HCT116 (cell line): ENCODE measurements around the gene TICAM2. TPM values are rescaled to one million over a fixed set of nuclear protein-coding genes. Genes with fewer than 3 reads are reported as not detected.

Source experiments
- ATAC-seq: fragments of 200-7000 bp; cut with Tn5 transposase; 2 replicates; pipeline ENCODE4 v1.9.1; 2020; ENCODE audit warnings: mild to moderate bottlenecking, moderate library complexity
- Bru-seq: library from RNA; stranded (reverse); fragments of 400-500 nt; gene quantifications from one replicate; lab custom pipeline; 2021; lab: Mats Ljungman, UMichigan
- BruChase-seq, 2 experiments: library from RNA; stranded (reverse); fragments of 400-500 nt; gene quantifications; one replicate each; lab custom pipeline; 2021; lab: Mats Ljungman, UMichigan
- BruUV-seq: library from RNA; stranded (reverse); fragments of 400-500 nt; replicated peaks from 2 replicates; lab custom pipeline; 2021; lab: Mats Ljungman, UMichigan
- CTCF ChIA-PET: fragments of 300-600 bp; sonication (Branson Sonifier 250); formaldehyde crosslinking; loops from one replicate; lab custom pipeline; 2021; ENCODE audit warnings: antibody characterized with exemption; lab: Charles Lee
- POLR2A ChIA-PET: fragments of 300-600, 350-600 bp; sonication (Branson Sonifier 250); formaldehyde crosslinking; loops from one replicate; lab custom pipeline; 2021; ENCODE audit warnings: antibody characterized with exemption; lab: Charles Lee
- RAD21 ChIA-PET, 2 experiments: fragments of 300-600 bp; sonication (Branson Sonifier 250); formaldehyde crosslinking; loops; one replicate each; lab custom pipeline; 2023; ENCODE audit warnings: low total read pairs in 2 of 2; ENCODE audit not compliant: uncharacterized antibody in 2 of 2, unreplicated experiment in 2 of 2, low non-redundant PET in 1 of 2; lab: Charles Lee
- DNase-seq: peaks from one replicate; pipeline ENCODE4 v3.0.0-alpha.2; 2010; ENCODE audit warnings: low read depth, low spot score
- H2AFZ ChIP-seq: fragments of 200-600 bp; shearing (Covaris generic), sonication (generic); 2 replicates; pipeline ENCODE4 v1.6.1; 2017; ENCODE audit warnings: low read depth, mixed run types, mixed read lengths, antibody characterized with exemption, low read length; ENCODE audit not compliant: poor library complexity, severe bottlenecking
- H3K27ac ChIP-seq: 2 replicates; pipeline ENCODE4 v1.5.1; 2012; ENCODE audit warnings: low read depth, low read length
- H3K27me3 ChIP-seq: fragments of 200-600 bp; sonication (generic); 2 replicates; pipeline ENCODE4 v1.6.1; 2016; ENCODE audit warnings: mixed run types, low read length, mixed read lengths; ENCODE audit not compliant: insufficient read depth
- H3K36me3 ChIP-seq, 2 experiments: fragments of 200-500 bp in 1 of 2; fragments of 200-600 bp in 1 of 2; sonication (Bioruptor generic) in 1 of 2; sonication (generic) in 1 of 2; 2 replicates each; pipeline versions ENCODE4 v1.5.1 to v1.6.1; 2014 to 2016; ENCODE audit warnings: low read length in 2 of 2, inconsistent platforms in 1 of 2, mixed read lengths in 1 of 2, mixed run types in 1 of 2; ENCODE audit not compliant: insufficient read depth in 2 of 2, control insufficient read depth in 1 of 2
- H3K4me1 ChIP-seq, 2 experiments: fragments of 200-600 bp in 1 of 2; sonication (generic) in 1 of 2; 2 replicates each; pipeline versions ENCODE4 v1.5.1 to v1.6.1; 2012 to 2017; ENCODE audit warnings: low read length in 2 of 2, inconsistent platforms in 1 of 2, mild to moderate bottlenecking in 1 of 2, mixed read lengths in 1 of 2, mixed run types in 1 of 2, moderate library complexity in 1 of 2; ENCODE audit not compliant: insufficient read depth in 2 of 2, control insufficient read depth in 1 of 2
- H3K4me2 ChIP-seq: fragments of 200-600 bp; sonication (generic); 2 replicates; pipeline ENCODE4 v1.6.1; 2017; ENCODE audit warnings: mixed run types, low read length, mixed read lengths
- H3K4me3 ChIP-seq, 2 experiments: fragments of 200-600 bp in 1 of 2; sonication (generic) in 1 of 2; replicated peaks in 1 of 2; 2 replicates each; pipeline ENCODE4 v1.5.1; 2011 to 2016; ENCODE audit warnings: low read length in 2 of 2, control low read depth in 1 of 2, low read depth in 1 of 2, mild to moderate bottlenecking in 1 of 2, mixed read lengths in 1 of 2, mixed run types in 1 of 2
- H3K79me2 ChIP-seq: fragments of 200-600 bp; sonication (generic); 2 replicates; pipeline ENCODE4 v1.6.1; 2017; ENCODE audit warnings: mild to moderate bottlenecking, mixed run types, low read length, moderate library complexity, mixed read lengths; ENCODE audit not compliant: insufficient read depth
- H3K9ac ChIP-seq: fragments of 200-600 bp; sonication (generic); 2 replicates; pipeline ENCODE4 v1.6.1; 2016; ENCODE audit warnings: low read length, mixed read lengths
- H3K9me2 ChIP-seq: fragments of 200-600 bp; sonication (generic), shearing (Covaris generic); 2 replicates; pipeline ENCODE4 v1.6.1; 2017; ENCODE audit warnings: mixed run types, mild to moderate bottlenecking, moderate library complexity; ENCODE audit not compliant: insufficient read depth
- H3K9me3 ChIP-seq, 2 experiments: fragments of 200-500 bp in 1 of 2; fragments of 200-600 bp in 1 of 2; sonication (Bioruptor generic) in 1 of 2; sonication (generic) in 1 of 2; 2 replicates each; pipeline ENCODE4 v1.6.1; 2014 to 2017; ENCODE audit warnings: low read length in 2 of 2, mixed read lengths in 2 of 2, inconsistent platforms in 1 of 2, low read depth in 1 of 2, mild to moderate bottlenecking in 1 of 2, mixed run types in 1 of 2, moderate library complexity in 1 of 2; ENCODE audit not compliant: control insufficient read depth in 1 of 2, insufficient read depth in 1 of 2
- H4K20me1 ChIP-seq: fragments of 200-600 bp; sonication (generic), shearing (Covaris generic); 2 replicates; pipeline ENCODE4 v1.6.1; 2017; ENCODE audit warnings: mixed run types, mild to moderate bottlenecking, moderate library complexity; ENCODE audit not compliant: insufficient read depth
- ELF1 ChIP-seq: IDR thresholded peaks from 2 replicates; pipeline ENCODE4 v1.6.1; 2012; ENCODE audit warnings: low read depth, borderline replicate concordance
- EZH2 ChIP-seq: fragments of 200-600 bp; sonication (generic); IDR thresholded peaks from 2 replicates; pipeline ENCODE4 v1.6.1; 2017; ENCODE audit warnings: antibody characterized with exemption, mixed run types
- MAX ChIP-seq: IDR thresholded peaks from 2 replicates; pipeline ENCODE4 v1.6.1; 2012
- POLR2AphosphoS5 ChIP-seq: IDR thresholded peaks from 2 replicates; pipeline ENCODE4 v1.6.1; 2011; ENCODE audit warnings: mild to moderate bottlenecking, low read depth, low read length, moderate library complexity
- intact Hi-C: fragments of 100-400 bp; cut with micrococcal nuclease; formaldehyde crosslinking; loops from 2 replicates; pipeline ENCODE4 v1.10.0; 2022
- long read RNA-seq: library from polyadenylated mRNA; unstranded; transcript quantifications from one replicate; pipeline ENCODE4 v2.0.0, GENCODE V29; 2021; ENCODE audit not compliant: unreplicated experiment
- polyA plus RNA-seq: library from polyadenylated mRNA; unstranded; fragments of >200 nt; gene quantifications from 2 replicates; pipeline ENCODE4 v1.2.1, GENCODE V29; 2012; ENCODE audit warnings: missing spikeins
- total RNA-seq: library from RNA; stranded (reverse); gene quantifications from one replicate; pipeline ENCODE4 v1.2.1, GENCODE V29; 2021; ENCODE audit not compliant: unreplicated experiment

TICAM2 gene
- total RNA-seq (2.9 TPM), Bru-seq, nascent RNA (percentile 77 among the genes with signal in this experiment), BruChase-seq, experiment 1, labeled RNA remaining after a 6-hour chase (percentile 63 among the genes with signal in this experiment), BruChase-seq, experiment 2, labeled RNA remaining after a 2-hour chase (percentile 86 among the genes with signal in this experiment)
- polyA plus RNA-seq = not detected in 2 replicates
- long read RNA-seq = 0 reads

GRCh38 chr5:115601701-115602590, at the start of gene TICAM2:
TICAM2 (minus strand) TSS chr5:115602479; CDS start chr5:115581256, 21,223 bp downstream.
- no peak within 1 kb of the TSS for H3K4me3 ChIP-seq
- ChIA-PET CTCF (no interaction called here), POLR2A (interaction anchor here (0.6 kb wide), 1 partner anchor 439 kb away, joined by 3 read pairs; no protein-coding TSS in a partner anchor), RAD21 (no interaction called here)
- H3K79me2 ChIP-seq = peaks cover 28% of the 10 kb centered on the region
- H3K9ac ChIP-seq = no peak within 1 kb of the TSS
- TF ChIP-seq ELF1 (no peak), POLR2AphosphoS5 (0 out of 2 replicates have a peak, but pooled peaks have one; percentile 7)
- ATAC-seq = no peak
- no peaks in the 10 kb centered on the region for H3K4me1 ChIP-seq
- H3K9me2 ChIP-seq = no peaks in the 10 kb centered on the region
- H3K9me3 ChIP-seq = no peaks in the 10 kb centered on the region
- no peak within 1 kb of the TSS for H3K4me2 ChIP-seq
- H3K36me3 ChIP-seq = peaks cover 7 to 12% of the 10 kb centered on the region in 2 experiments
- DNase-seq = no peak
- intact Hi-C loops = no loop called here
- no TSS peak for BruUV-seq
- no peak within 1 kb of the TSS for H3K27ac ChIP-seq
- no peak within 1 kb of the TSS for H2AFZ ChIP-seq
- H3K27me3 ChIP-seq = no peaks in the 10 kb centered on the region
- 0 out of 2 replicates have a peak, but pooled peaks cover 4% of the 10 kb centered on the region for H4K20me1 ChIP-seq

- no peaks in the 10 kb centered on the region for H4K20me1 ChIP-seq
- ATAC-seq = no peak
- no peaks in the 10 kb centered on the region for H3K36me3 ChIP-seq
- H3K79me2 ChIP-seq = no peaks in the 10 kb centered on the region
- H3K9ac ChIP-seq = no peak overlapping the region
- BruUV-seq = no TSS peak
- no peak overlapping the region for H3K4me3 ChIP-seq
- DNase-seq = no peak
- no peak for TF ChIP-seq ELF1
- no peak for TF ChIP-seq MAX
- no peak for TF ChIP-seq EZH2
- ChIA-PET CTCF (no interaction called here), RAD21 (no interaction called here), POLR2A (no interaction called here)
- no peaks in the 10 kb centered on the region for H3K9me3 ChIP-seq
- intact Hi-C loops = no loop called here
- no peaks in the 10 kb centered on the region for H3K27me3 ChIP-seq
- H3K27ac ChIP-seq = no peak overlapping the region
- no peaks in the 10 kb centered on the region for H3K9me2 ChIP-seq
- no peak overlapping the region for H3K4me2 ChIP-seq
- peak overlapping the region; percentile 33 for H2AFZ ChIP-seq
- H3K4me1 ChIP-seq = no peaks in the 10 kb centered on the region; a peak in 1 of 4 replicates
Measured at GRCh38 chr5:115649541-115649940, 47.3 kb upstream of the TICAM2 start.
